Stimulated activated naive CD8-positive, alpha-beta T cell treated with anti-CD3 and anti-CD28 coated beads, Interleukin-15, Interleukin-2, amounts not matched to agents 100 ng/mL and 50 ng/mL, for 24 hours (primary cell): Measurements from ENCODE around the gene RNF212.

Experiments used
- H3K27ac Mint-ChIP-seq: one replicate; pipeline ENCODE4 v1.8.0; 2021; ENCODE audit warnings: mild to moderate bottlenecking, mixed read lengths
- H3K27me3 Mint-ChIP-seq: one replicate; pipeline ENCODE4 v1.8.0; 2021; ENCODE audit warnings: mixed read lengths
- H3K36me3 Mint-ChIP-seq: one replicate; pipeline ENCODE4 v1.8.0; 2021; ENCODE audit warnings: low read depth, mixed read lengths
- H3K4me1 Mint-ChIP-seq: one replicate; pipeline ENCODE4 v1.8.0; 2021; ENCODE audit warnings: low read depth, mixed read lengths
- H3K4me3 Mint-ChIP-seq: one replicate; pipeline ENCODE4 v1.8.0; 2021; ENCODE audit warnings: mild to moderate bottlenecking, mixed read lengths
- H3K9me3 Mint-ChIP-seq: one replicate; pipeline ENCODE4 v1.8.0; 2021; ENCODE audit warnings: mixed read lengths

RNF212 gene

GRCh38 chr4:1045595-1046201 lies 67.7 kb downstream of the RNF212 start:
- no peak overlapping the region for H3K4me3 Mint-ChIP-seq
- H3K27me3 Mint-ChIP-seq, result peaks cover 17% of the 10 kb centered on the region
- no peaks in the 10 kb centered on the region for H3K36me3 Mint-ChIP-seq
- no peak overlapping the region for H3K27ac Mint-ChIP-seq
- no peaks in the 10 kb centered on the region for H3K9me3 Mint-ChIP-seq
- peaks cover 11% of the 10 kb centered on the region for H3K4me1 Mint-ChIP-seq

- Mint-ChIP-seq H3K4me3 (no peak overlapping the region), H3K27me3 (peaks cover 17% of the 10 kb centered on the region), H3K4me1 (peaks cover 11% of the 10 kb centered on the region), H3K9me3 (no peaks in the 10 kb centered on the region), H3K27ac (no peak overlapping the region), H3K36me3 (no peaks in the 10 kb centered on the region)
Observed at GRCh38 chr4:1045193-1045594, 68.2 kb downstream of the RNF212 start.

DNA sequence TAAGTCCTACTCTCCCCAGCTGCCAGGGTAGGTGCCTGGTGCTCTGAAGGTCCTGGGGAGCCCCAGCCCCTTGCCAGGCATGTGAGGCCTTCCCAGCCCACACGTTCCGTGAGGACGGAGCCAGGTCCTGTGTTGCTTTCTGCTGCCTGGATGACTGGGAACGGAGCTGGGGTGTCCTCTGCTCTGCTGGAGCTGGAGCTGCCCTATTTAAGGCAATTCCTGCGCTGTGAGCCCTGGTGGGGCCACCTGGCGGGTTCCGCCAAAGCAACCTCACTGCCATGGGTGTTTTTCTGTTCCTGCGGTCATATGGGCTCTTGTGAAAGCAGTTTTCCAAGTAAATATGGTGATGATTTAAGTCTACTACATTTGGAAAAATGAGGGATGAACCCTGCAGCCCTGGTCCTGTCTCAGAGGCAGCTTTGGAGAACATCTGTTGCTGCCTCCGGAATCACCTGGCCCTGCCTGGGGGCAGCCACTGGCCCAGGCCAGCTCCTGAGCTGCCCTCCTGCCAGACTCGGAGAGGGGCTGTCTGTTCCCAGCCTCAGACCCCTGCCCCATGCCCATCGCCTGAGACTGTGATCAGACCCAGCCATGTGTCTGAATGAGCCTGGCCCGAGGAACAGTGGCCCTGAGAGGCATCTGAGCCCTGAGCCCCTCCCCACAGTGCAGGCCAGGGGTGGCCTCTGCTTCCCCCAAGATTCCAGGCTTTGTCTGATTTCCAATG lies 68.7 kb downstream of the RNF212 start:
- Mint-ChIP-seq H3K9me3 (no peaks in the 10 kb centered on the region), H3K4me3 (no peak overlapping the region), H3K27ac (no peak overlapping the region), H3K27me3 (peaks cover 17% of the 10 kb centered on the region), H3K36me3 (no peaks in the 10 kb centered on the region), H3K4me1 (peaks cover 11% of the 10 kb centered on the region)

DNA sequence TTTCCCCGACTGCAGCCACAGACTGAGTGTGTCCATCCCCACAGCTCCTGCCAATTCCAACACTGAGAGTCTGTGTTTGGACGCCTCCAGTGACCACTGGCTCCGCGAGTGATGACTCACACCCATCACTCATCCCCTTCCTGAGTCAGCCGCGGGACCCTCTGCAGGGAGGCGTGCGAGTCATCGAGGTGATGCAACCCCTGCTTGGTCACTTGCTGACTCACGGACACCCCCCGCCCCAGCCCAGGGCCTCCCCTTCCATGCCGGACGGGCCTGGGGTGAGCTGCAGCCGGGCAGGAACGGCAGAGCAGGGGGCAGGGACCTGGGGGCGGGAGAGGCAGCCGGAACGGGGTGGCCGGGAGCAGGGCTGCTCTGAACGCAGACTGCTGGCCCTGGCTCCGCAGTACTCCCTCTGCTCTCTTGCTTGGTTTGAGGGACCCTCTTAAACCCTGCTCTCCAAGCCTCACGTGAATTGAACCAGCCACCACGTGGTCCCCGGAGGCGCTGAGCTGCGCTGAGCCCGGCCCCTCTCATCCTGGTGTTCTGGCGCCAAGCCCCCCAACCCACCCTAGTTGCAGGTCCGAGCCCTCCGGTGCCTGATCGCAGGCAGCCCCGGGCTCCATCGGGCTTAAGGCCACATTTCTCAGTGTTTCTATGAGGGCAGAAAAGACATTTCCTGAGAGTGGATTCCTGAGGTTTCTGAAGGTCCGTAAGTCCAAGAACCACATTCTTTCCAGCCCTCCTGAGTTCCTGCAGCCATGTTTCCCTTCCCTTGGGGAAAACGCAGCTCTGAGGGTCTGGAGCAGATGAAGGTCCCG lies 69.5 kb downstream of the RNF212 start:
- Mint-ChIP-seq H3K4me1 (peaks cover 8% of the 10 kb centered on the region), H3K4me3 (no peak overlapping the region), H3K27me3 (peaks cover 17% of the 10 kb centered on the region), H3K9me3 (no peaks in the 10 kb centered on the region), H3K36me3 (no peaks in the 10 kb centered on the region), H3K27ac (no peak overlapping the region)

GRCh38 chr4:1043162-1043561 lies 70.2 kb downstream of the RNF212 start:
- H3K4me1 Mint-ChIP-seq, result peaks cover 4% of the 10 kb centered on the region
- no peaks in the 10 kb centered on the region for H3K36me3 Mint-ChIP-seq
- H3K9me3 Mint-ChIP-seq, result no peaks in the 10 kb centered on the region
- peaks cover 17% of the 10 kb centered on the region for H3K27me3 Mint-ChIP-seq
- H3K27ac Mint-ChIP-seq, result peak overlapping the region; percentile 74
- H3K4me3 Mint-ChIP-seq, result no peak overlapping the region

DNA sequence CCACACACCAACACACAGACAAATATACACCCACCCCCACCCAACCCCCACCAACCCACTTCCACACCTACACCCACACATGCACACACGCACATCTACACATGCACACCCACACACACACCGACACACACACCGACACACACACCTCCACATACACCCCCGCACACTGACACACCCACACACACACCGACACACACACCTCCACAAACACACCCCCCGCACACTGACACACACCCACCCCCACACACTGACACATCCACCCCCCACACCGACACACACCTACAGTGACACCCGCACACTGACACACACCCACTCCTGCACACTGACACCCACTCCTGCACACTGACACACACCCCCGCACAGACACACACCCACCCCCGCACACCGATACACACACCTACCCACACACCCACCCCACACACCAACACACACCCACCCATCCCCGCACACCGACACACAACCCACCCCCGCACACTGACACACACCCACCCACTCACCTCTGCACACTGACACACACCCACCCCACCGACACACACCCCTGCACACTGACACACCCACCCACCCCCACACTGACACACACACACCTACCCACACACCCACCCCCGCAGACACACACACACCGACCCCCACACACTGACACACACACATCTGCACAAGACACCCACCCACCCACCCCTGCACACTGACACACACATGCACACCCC lies 70.9 kb downstream of the RNF212 start:
- no peaks in the 10 kb centered on the region for H3K36me3 Mint-ChIP-seq
- H3K9me3 Mint-ChIP-seq, result no peaks in the 10 kb centered on the region
- H3K27ac Mint-ChIP-seq, result no peak overlapping the region
- no peak overlapping the region for H3K4me3 Mint-ChIP-seq
- peaks cover 13% of the 10 kb centered on the region for H3K27me3 Mint-ChIP-seq
- peaks cover 4% of the 10 kb centered on the region for H3K4me1 Mint-ChIP-seq

- Mint-ChIP-seq H3K9me3 (no peaks in the 10 kb centered on the region), H3K27me3 (peaks cover 10% of the 10 kb centered on the region), H3K36me3 (no peaks in the 10 kb centered on the region), H3K4me3 (no peak overlapping the region), H3K4me1 (peaks cover 4% of the 10 kb centered on the region), H3K27ac (no peak overlapping the region)
Observed at GRCh38 chr4:1041936-1042330, 71.4 kb downstream of the RNF212 start.

DNA sequence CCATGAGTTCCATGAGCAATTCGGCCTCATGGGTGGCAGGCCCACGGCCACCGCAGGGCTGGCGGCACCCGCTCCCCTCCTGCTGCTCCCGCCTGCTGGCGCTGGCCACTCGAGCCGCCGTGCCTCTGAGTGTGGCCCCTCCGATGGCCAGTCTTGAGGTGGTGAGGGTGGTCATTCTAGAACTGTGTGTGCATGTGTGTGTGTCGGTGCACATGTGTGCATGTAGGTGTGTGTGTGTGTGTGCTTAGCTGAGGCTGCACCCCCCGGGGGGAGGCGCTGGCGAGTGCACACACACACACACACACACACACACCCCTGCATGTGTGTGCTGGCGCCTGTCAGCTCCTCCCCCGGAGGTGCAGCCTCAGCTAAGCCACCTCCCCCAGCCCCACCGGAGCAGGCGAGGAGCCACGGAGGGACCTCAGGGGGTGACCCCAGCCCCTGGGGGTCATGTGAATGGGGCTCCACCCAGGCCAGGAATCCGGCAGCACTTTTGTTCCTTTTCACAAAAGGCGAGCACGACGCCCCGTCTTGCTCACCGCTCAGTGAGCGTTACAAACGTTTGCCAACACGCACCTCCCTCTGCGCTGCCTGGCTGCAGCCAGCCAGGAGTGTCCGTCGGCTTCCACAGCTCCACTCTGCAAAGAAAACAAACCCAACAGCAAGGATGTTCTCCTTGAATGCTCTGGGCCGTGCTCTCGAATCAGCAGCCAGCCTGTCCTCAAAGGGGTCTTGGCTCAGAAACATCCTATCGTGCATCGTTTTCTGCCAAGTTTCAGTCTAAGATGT lies 72.0 kb downstream of the RNF212 start:
- Mint-ChIP-seq H3K4me3 (no peak overlapping the region), H3K27me3 (peaks cover 6% of the 10 kb centered on the region), H3K27ac (no peak overlapping the region), H3K9me3 (no peaks in the 10 kb centered on the region), H3K4me1 (peaks cover 4% of the 10 kb centered on the region), H3K36me3 (no peaks in the 10 kb centered on the region)

GRCh38 chr4:1040344-1041146 lies 72.8 kb downstream of the RNF212 start:
- Mint-ChIP-seq H3K4me3 (no peak overlapping the region), H3K36me3 (no peaks in the 10 kb centered on the region), H3K4me1 (peaks cover 4% of the 10 kb centered on the region), H3K27ac (no peak overlapping the region), H3K9me3 (no peaks in the 10 kb centered on the region), H3K27me3 (peaks cover 5% of the 10 kb centered on the region)

DNA sequence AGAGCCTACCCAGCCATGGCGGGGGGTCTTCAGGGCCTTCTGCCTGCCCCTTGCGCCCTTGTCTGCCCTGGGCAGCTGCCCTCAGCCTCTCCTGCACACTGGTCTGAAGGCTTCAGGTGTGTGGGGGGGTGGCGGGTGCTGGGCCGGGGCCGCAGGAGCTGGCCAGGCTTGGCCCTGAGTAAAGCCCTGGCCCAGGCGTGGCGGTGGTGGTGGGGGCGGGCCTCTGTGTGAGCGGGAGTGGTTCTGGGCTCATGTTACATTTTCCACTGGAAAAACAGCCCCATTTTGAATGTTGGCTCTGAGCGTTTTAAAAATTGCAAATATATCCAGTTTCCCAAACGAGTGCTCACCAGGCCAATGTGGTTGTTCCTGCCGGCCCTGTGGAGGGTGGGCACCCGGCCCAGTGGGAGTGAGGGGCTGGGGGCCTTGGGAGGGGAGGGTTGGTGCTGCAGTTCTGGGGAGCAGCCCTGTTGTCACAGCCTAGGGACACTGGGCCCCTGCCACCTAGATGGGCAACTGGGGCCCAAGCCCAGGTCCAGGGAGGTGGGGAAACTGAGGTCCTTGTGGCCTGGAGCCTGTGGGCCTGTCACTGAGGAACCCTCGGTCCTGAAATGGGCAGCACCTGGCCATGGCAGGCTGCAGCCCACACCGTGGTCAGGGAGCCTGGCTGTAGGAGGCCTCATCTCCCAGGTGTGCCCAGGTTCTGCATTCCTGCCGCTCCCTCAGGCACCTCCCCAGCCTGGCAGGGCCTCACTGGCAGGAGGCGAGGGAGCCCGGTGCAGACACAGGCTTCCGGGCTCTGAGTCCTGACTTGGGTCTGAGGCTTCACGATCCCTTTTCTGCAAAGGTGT lies 73.6 kb downstream of the RNF212 start:
- Mint-ChIP-seq H3K27me3 (no peaks in the 10 kb centered on the region), H3K27ac (no peak overlapping the region), H3K4me3 (no peak overlapping the region), H3K9me3 (no peaks in the 10 kb centered on the region), H3K4me1 (peaks cover 4% of the 10 kb centered on the region), H3K36me3 (no peaks in the 10 kb centered on the region)

DNA sequence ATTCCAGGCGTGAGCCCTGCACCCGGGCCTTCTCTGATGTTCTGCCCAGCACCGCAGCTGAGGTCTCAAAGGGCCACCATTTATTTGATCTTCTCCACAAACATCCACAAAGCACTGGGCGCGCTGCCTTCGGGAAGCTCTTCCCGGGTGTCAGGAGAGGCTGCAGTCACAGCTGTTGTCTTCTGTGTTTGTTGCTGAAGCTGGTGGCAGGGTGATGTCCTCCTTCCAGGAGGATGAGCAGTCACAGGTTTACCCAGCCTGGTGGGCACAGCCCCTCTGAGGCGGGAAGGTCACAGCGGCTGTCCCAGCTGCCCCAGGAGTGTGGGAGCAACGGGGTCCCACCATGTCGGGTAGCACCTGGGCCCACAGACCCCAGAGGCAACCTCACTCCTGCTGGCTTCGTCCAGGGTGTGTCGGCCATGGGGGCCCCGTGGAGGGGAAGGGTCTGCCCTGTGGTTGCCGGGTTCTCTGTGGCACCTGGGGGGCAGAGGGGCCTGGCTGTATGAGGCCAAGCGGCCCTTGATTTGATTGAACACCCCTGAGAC lies 74.3 kb downstream of the RNF212 start:
- Mint-ChIP-seq H3K36me3 (no peaks in the 10 kb centered on the region), H3K27me3 (no peaks in the 10 kb centered on the region), H3K4me3 (no peak overlapping the region), H3K9me3 (no peaks in the 10 kb centered on the region), H3K4me1 (peaks cover 4% of the 10 kb centered on the region), H3K27ac (no peak overlapping the region)

- Mint-ChIP-seq H3K27me3 (no peaks in the 10 kb centered on the region), H3K36me3 (no peaks in the 10 kb centered on the region), H3K9me3 (no peaks in the 10 kb centered on the region), H3K4me1 (no peaks in the 10 kb centered on the region), H3K27ac (no peak overlapping the region), H3K4me3 (no peak overlapping the region)
Observed at GRCh38 chr4:1036976-1037810, 76.2 kb downstream of the RNF212 start.
